PFSK-1 (cell line): ENCODE measurements around the gene HS3ST4.

Experiments used
- POLR2AphosphoS5 ChIP-seq: IDR thresholded peaks from 2 replicates; pipeline ENCODE4 v1.6.1; 2012; ENCODE audit warnings: low read depth, mild to moderate bottlenecking, control low read depth, low read length, moderate library complexity
- SIN3A ChIP-seq: IDR thresholded peaks from 2 replicates; pipeline ENCODE4 v1.6.1; 2012; ENCODE audit warnings: mild to moderate bottlenecking, low read length, moderate library complexity, borderline replicate concordance; ENCODE audit not compliant: insufficient read depth
- TAF1 ChIP-seq: IDR thresholded peaks from 2 replicates; pipeline ENCODE4 v1.6.1; 2012; ENCODE audit warnings: low read length, control low read depth, borderline replicate concordance; ENCODE audit not compliant: insufficient read depth
- TF ChIP-seq, protein P1 (sequence below), 2 experiments: IDR thresholded peaks; 2 replicates each; pipeline versions ENCODE4 v1.6.1 to v1.8.0; 2011 to 2012; ENCODE audit warnings: low read depth in 2 of 2, low read length in 2 of 2, control low read depth in 1 of 2, inconsistent platforms in 1 of 2, mild to moderate bottlenecking in 1 of 2, moderate library complexity in 1 of 2; ENCODE audit not compliant: insufficient read depth in 1 of 2

DNA sequence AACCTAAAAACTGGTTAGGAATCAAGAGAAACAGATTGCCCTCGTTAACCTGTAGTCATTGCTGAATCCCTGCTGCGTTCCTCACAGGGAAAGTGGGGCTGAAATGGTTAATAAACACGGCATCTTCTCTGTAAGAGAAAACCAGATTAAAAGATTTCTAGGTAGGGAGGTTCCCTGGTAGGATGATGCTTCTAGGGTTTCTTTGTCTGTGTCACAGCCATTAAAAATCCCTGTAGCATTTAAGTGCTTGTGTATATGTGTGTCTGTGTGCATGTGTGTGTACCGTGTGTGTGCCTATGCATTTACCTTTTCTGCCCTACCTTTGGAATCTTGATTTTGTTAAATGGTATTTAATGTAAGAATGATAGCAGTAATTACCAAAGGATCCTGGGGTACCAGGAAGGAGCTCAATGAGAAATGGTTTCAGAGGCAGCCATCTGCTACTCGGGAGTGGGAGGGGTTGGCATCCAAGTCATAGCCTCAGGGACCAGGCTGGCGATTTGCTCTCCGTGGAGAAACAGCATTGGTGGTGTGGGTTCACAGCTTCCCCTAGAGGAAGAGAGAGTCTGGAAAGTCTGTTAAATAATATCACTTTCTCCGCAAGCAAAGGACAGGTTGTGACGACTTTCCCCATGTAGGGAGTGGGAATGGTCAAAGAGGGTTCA lies 177.1 kb downstream of the HS3ST4 start:
- TF ChIP-seq, protein P1, sequence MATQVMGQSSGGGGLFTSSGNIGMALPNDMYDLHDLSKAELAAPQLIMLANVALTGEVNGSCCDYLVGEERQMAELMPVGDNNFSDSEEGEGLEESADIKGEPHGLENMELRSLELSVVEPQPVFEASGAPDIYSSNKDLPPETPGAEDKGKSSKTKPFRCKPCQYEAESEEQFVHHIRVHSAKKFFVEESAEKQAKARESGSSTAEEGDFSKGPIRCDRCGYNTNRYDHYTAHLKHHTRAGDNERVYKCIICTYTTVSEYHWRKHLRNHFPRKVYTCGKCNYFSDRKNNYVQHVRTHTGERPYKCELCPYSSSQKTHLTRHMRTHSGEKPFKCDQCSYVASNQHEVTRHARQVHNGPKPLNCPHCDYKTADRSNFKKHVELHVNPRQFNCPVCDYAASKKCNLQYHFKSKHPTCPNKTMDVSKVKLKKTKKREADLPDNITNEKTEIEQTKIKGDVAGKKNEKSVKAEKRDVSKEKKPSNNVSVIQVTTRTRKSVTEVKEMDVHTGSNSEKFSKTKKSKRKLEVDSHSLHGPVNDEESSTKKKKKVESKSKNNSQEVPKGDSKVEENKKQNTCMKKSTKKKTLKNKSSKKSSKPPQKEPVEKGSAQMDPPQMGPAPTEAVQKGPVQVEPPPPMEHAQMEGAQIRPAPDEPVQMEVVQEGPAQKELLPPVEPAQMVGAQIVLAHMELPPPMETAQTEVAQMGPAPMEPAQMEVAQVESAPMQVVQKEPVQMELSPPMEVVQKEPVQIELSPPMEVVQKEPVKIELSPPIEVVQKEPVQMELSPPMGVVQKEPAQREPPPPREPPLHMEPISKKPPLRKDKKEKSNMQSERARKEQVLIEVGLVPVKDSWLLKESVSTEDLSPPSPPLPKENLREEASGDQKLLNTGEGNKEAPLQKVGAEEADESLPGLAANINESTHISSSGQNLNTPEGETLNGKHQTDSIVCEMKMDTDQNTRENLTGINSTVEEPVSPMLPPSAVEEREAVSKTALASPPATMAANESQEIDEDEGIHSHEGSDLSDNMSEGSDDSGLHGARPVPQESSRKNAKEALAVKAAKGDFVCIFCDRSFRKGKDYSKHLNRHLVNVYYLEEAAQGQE (IDR thresholded peaks at IDR 0.05; ENCODE audit: insufficient read depth in 1 of 2, low read depth in 2 of 2, low read length in 2 of 2) = no peak
- TF ChIP-seq POLR2AphosphoS5 = no peak
- no peak for TF ChIP-seq TAF1
- TF ChIP-seq SIN3A = no peak
